Cardiac fibroblast (primary cell): Measurements from ENCODE around the gene ITGAV.

Experiments used
- DNase-seq, 2 donors: peaks; one replicate each; pipeline versions ENCODE4 v3.0.0 to v3.0.0-alpha.2; 2010; ENCODE audit warnings: low read depth in 2 of 2
- H3K4me3 ChIP-seq, 2 donors: replicated peaks in 1 of 2; 1 replicate in 1 of 2; 2 replicates in 1 of 2; pipeline ENCODE4 v1.5.1; 2011; ENCODE audit warnings: low read depth in 2 of 2, low read length in 2 of 2, mild to moderate bottlenecking in 2 of 2, moderate library complexity in 1 of 2
- TF ChIP-seq, protein P1 (sequence below): IDR thresholded peaks from one replicate; pipeline ENCODE4 v1.5.1; 2011; ENCODE audit warnings: low read depth, mild to moderate bottlenecking, low read length, inconsistent platforms

Gene ITGAV

GRCh38 chr2:186551323-186552050 lies 38.4 kb upstream of the ITGAV start:
- TF ChIP-seq, protein P1, sequence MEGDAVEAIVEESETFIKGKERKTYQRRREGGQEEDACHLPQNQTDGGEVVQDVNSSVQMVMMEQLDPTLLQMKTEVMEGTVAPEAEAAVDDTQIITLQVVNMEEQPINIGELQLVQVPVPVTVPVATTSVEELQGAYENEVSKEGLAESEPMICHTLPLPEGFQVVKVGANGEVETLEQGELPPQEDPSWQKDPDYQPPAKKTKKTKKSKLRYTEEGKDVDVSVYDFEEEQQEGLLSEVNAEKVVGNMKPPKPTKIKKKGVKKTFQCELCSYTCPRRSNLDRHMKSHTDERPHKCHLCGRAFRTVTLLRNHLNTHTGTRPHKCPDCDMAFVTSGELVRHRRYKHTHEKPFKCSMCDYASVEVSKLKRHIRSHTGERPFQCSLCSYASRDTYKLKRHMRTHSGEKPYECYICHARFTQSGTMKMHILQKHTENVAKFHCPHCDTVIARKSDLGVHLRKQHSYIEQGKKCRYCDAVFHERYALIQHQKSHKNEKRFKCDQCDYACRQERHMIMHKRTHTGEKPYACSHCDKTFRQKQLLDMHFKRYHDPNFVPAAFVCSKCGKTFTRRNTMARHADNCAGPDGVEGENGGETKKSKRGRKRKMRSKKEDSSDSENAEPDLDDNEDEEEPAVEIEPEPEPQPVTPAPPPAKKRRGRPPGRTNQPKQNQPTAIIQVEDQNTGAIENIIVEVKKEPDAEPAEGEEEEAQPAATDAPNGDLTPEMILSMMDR = no peak
- DNase-seq = peak; percentile 58 to 88
- no peak overlapping the region for H3K4me3 ChIP-seq

GRCh38 chr2:186554429-186554828 lies 35.4 kb upstream of the ITGAV start:
- no peak overlapping the region for H3K4me3 ChIP-seq
- TF ChIP-seq, protein P1 = no peak
- DNase-seq = peak in 1 of 2 donors; percentile 64

DNA sequence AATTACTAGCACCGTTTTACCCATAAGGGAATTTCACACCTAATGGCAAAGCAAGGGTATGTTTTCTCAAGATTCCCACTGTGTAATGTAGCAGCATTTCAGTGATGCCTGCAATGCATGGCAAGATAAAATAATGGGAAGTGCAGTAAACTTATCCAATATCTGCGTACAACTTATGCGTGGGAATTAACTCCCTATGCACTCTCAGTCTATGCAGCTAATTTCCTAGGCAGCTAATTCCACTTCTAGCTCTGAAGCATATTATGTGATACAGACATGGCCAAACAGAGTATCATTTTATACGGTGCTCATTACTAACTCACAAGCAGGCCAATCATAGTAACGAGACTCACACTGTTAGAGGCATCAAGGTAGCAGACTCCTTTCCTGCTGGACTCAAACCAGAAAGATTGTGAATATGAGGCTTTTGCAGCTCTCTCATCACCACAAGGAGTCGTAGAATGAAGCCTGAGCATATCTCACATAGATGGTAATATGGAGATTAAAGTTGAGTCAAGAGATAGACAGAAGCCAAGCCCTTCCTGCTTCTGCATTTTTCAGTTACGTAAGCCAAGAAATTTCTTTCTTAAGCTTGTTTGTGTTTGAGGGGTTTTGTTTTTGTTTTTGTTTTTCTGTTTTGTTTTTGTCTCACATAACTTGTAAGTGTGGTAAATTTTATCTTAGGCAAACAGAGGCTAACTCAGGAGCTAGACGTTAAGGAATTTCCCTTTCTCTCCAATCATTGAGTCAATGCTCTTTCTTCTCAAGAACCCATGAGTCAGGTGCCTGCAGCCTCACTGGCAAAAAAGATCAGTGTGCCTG lies 34.8 kb upstream of the ITGAV start:
- TF ChIP-seq, protein P1 = peak; percentile 46
- H3K4me3 ChIP-seq = no peak overlapping the region

GRCh38 chr2:186558512-186559276 lies 31.2 kb upstream of the ITGAV start:
- no peak overlapping the region for H3K4me3 ChIP-seq
- DNase-seq = peak; percentile 33 to 38
- TF ChIP-seq, protein P1 = no peak

More for the DNA sequence above, 34.8 kb upstream of the ITGAV start:
- DNase-seq = peak; percentile 21 to 80

GRCh38 chr2:186559370-186559769 lies 30.5 kb upstream of the ITGAV start:
- H3K4me3 ChIP-seq = no peak overlapping the region
- no peak for DNase-seq
- TF ChIP-seq, protein P1 = no peak

DNA sequence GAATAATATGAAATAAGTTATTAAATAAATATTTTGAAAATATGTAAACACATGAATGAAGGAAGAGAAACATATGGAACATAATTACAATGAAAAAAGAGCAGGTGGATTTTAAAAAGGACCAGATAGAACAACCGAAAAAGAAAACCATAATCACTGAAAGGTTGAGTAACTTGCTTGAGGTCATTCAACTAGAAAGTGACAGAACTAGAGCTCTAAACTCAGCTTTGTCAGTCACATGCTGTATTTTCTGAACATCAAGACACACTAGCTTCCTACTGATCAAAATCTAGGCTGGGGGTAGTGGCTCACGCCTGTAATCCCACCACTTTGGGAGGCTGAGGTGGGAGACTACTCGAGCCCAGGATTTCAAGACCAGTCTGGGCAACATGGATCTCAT lies 30.0 kb upstream of the ITGAV start:
- no peak overlapping the region for H3K4me3 ChIP-seq
- no peak for DNase-seq
- TF ChIP-seq, protein P1 = no peak
